BJ (cell line): ENCODE measurements around the gene PANX1. TPM values are rescaled to one million over a fixed set of nuclear protein-coding genes. Genes with fewer than 3 reads are reported as not detected.

Experiments
- CTCF ChIA-PET: fragments of 350-600 bp; formaldehyde crosslinking; extraction: SDS; loops from one replicate; lab custom pipeline; 2021; ENCODE audit warnings: antibody characterized with exemption, inconsistent platforms; lab: Yijun Ruan, JAX
- POLR2A ChIA-PET: fragments of 300-600 bp; sonication (Branson Sonifier 250); formaldehyde crosslinking; extraction: SDS; loops from one replicate; lab custom pipeline; 2021; ENCODE audit warnings: antibody characterized with exemption; lab: Charles Lee
- DNase-seq: peaks from one replicate; pipeline ENCODE4 v3.0.0-alpha.2; 2011; ENCODE audit warnings: low read depth
- H3K27me3 ChIP-seq: 2 replicates; pipeline ENCODE4 v1.6.0; 2011; ENCODE audit warnings: low read length; ENCODE audit not compliant: control insufficient read depth, insufficient read depth
- H3K36me3 ChIP-seq: 2 replicates; pipeline ENCODE4 v1.5.1; 2011; ENCODE audit warnings: low read length; ENCODE audit not compliant: control insufficient read depth, insufficient read depth
- H3K4me3 ChIP-seq: 2 replicates; pipeline ENCODE4 v1.5.1; 2011; ENCODE audit warnings: low read depth, mild to moderate bottlenecking, control low read depth, low read length
- CTCF ChIP-seq: IDR thresholded peaks from 2 replicates; pipeline ENCODE4 v1.5.1; 2011; ENCODE audit warnings: low read depth, mild to moderate bottlenecking, control low read depth, inconsistent platforms, low read length, moderate library complexity; ENCODE audit not compliant: insufficient read depth
- polyA plus RNA-seq: library from polyadenylated mRNA; depleted of rRNA; stranded (reverse); fragments of >200 nt; gene quantifications from 2 replicates; pipeline ENCODE4 v1.2.3, GENCODE V29; 2011

Gene PANX1
- polyA plus RNA-seq, 1 experiment, result 30.1 TPM

- Histone ChIP-seq H3K27me3 (no peaks in the 10 kb centered on the region), H3K4me3 (no peak overlapping the region), H3K36me3 (no peaks in the 10 kb centered on the region)
- CTCF ChIA-PET, result interaction anchor here (0.5 to 3.3 kb wide), 4 partner anchors 12 to 379 kb away, joined by 3 to 15 read pairs (median 4); no protein-coding TSS in a partner anchor
- no peak for TF ChIP-seq CTCF
- DNase-seq, result no peak
- POLR2A ChIA-PET, result no interaction called here
These were observed 57.9 kb downstream of the PANX1 start for GRCh38 chr11:94186342-94187203.

GRCh38 chr11:94193288-94193687 lies 64.6 kb downstream of the PANX1 start:
- Histone ChIP-seq H3K4me3 (no peak overlapping the region), H3K36me3 (no peaks in the 10 kb centered on the region), H3K27me3 (no peaks in the 10 kb centered on the region)
- CTCF ChIA-PET, result no interaction called here
- no peak for TF ChIP-seq CTCF
- no peak for DNase-seq
- POLR2A ChIA-PET, result no interaction called here

- no peak for DNase-seq
- ChIA-PET POLR2A (no interaction called here), CTCF (interaction anchor here (1.2 to 1.3 kb wide), 2 partner anchors 10 to 263 kb away, joined by 3 read pairs; no protein-coding TSS in a partner anchor)
- Histone ChIP-seq H3K36me3 (no peaks in the 10 kb centered on the region), H3K27me3 (no peaks in the 10 kb centered on the region), H3K4me3 (no peak overlapping the region)
- no peak for TF ChIP-seq CTCF
These were observed 66.1 kb downstream of the PANX1 start for GRCh38 chr11:94194712-94195111.

GRCh38 chr11:94196363-94196762 lies 67.7 kb downstream of the PANX1 start:
- H3K36me3 ChIP-seq, result no peaks in the 10 kb centered on the region
- H3K4me3 ChIP-seq, result no peak overlapping the region
- ChIA-PET CTCF (no interaction called here), POLR2A (no interaction called here)
- no peak for DNase-seq
- no peak for TF ChIP-seq CTCF
- no peaks in the 10 kb centered on the region for H3K27me3 ChIP-seq

- Histone ChIP-seq H3K36me3 (no peaks in the 10 kb centered on the region), H3K27me3 (no peaks in the 10 kb centered on the region), H3K4me3 (no peak overlapping the region)
- ChIA-PET POLR2A (no interaction called here), CTCF (interaction anchor here (1.6 to 3.2 kb wide), 2 partner anchors 14 to 128 kb away, joined by 4 to 15 read pairs; no protein-coding TSS in a partner anchor)
- TF ChIP-seq CTCF, result no peak
- DNase-seq, result no peak
These were observed 70.1 kb downstream of the PANX1 start for GRCh38 chr11:94198718-94199117.
